ENCODE measurements around the gene CCDC183. TPM values are rescaled to one million over a fixed set of nuclear protein-coding genes. Genes with fewer than 3 reads are reported as not detected.

The CCDC183 gene
- polyA plus RNA-seq, 1 donor (not counting 4 experiments of a cell fraction or from before 2014, with no cell fraction given) = 0.03 TPM

DNA sequence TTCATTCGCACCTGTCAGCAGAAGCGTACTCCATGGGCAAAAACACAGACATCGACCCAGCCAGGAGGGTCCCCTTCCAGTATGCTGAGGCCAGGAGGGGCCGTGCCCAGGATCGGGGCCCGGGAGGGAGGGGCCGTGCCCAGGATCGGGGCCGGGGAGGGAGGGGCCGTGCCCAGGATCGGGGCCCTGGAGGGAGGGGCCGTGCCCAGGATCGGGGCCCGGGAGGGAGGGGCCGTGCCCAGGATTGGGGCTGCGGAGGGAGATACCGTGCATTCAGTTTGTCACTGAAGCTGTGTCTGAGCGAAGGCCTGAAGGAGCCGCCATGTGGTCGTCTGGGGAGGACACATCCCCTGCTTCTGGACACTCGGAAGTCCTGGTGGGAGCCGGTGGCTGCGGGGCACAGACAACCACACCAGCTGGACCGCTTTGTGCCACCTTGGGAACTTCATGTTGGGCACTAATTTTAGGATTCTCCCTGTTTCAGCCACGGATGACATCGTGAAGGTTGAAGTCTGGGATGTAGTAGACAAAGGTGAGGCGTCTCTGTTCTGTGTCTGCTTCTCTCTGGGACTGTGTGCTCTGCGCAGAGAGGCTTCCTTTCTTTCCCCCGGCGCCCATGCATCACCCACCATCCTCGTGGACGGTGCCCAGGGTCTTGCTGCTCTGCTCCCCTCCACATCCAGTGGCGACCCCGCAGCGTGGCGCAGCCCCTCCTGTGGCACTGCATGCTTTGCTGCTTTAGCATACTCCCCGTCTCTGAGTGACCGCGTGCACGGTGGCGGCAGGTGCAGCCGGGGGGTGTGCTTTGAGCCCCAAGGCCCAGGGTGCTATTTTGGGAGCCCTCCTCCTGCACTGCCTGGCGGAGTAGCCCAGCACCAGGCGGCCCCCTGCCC is 29.4 kb downstream of the CCDC183 start:
- no peaks in the 10 kb centered on the region for H3K4me1 ChIP-seq (ENCODE audit: control insufficient read depth, extremely low read depth, insufficient read depth, low read length)
- peaks cover 13% of the 10 kb centered on the region for H3K79me2 ChIP-seq (ENCODE audit: control insufficient read depth, insufficient read depth, low read length)
- H3K9ac ChIP-seq (ENCODE audit: control insufficient read depth, extremely low read depth, insufficient read depth, low read length) = no peak overlapping the region
- H2AFZ ChIP-seq (ENCODE audit: control insufficient read depth, low read length) = no peak overlapping the region
- TF ChIP-seq EZH2 (IDR thresholded peaks at IDR 0.05; ENCODE audit: low read length) = no peak
- TF ChIP-seq CTCF (optimal IDR thresholded peaks at IDR 0.05 in 1 of 3, IDR thresholded peaks at IDR 0.05 in 1 of 3, conservative IDR thresholded peaks at IDR 0.05 in 1 of 3; ENCODE audit: extremely low read depth in 1 of 3, insufficient read depth in 2 of 3, low read length in 3 of 3) = no peak
- H3K4me3 ChIP-seq (ENCODE audit: control insufficient read depth in 2 of 3, extremely low read depth in 1 of 3, insufficient read depth in 2 of 3, low read depth in 1 of 3, low read length in 3 of 3) = no peak overlapping the region
- no peak overlapping the region for H3K27ac ChIP-seq (ENCODE audit: control insufficient read depth, insufficient read depth, low read length)
- H3K4me2 ChIP-seq (ENCODE audit: control insufficient read depth, extremely low read depth, insufficient read depth, low read depth, low read length) = no peak overlapping the region
- dilution Hi-C loops (cut with MboI; ENCODE audit: extremely low pct_ligation_motif_present, low sequenced_read_pairs) = no loop called here
- H3K9me1 ChIP-seq (ENCODE audit: control insufficient read depth, extremely low read depth, insufficient read depth, low read length) = no peaks in the 10 kb centered on the region
- H3K27me3 ChIP-seq (ENCODE audit: control insufficient read depth, extremely low read depth, insufficient read depth, low read length) = no peaks in the 10 kb centered on the region
- FAIRE-seq = no peak
- H3K36me3 ChIP-seq (ENCODE audit: control insufficient read depth in 2 of 2, extremely low read depth in 1 of 2, insufficient read depth in 2 of 2, low read length in 2 of 2) = peaks cover 21 to 29% of the 10 kb centered on the region in 2 experiments
- no peaks in the 10 kb centered on the region for H4K20me1 ChIP-seq (ENCODE audit: control insufficient read depth, extremely low read depth, insufficient read depth, low read length)
- no peaks in the 10 kb centered on the region for H3K9me3 ChIP-seq (ENCODE audit: control insufficient read depth, low read depth, low read length)
- DNase-seq (ENCODE audit: low read depth, low spot score) = no peak

DNA sequence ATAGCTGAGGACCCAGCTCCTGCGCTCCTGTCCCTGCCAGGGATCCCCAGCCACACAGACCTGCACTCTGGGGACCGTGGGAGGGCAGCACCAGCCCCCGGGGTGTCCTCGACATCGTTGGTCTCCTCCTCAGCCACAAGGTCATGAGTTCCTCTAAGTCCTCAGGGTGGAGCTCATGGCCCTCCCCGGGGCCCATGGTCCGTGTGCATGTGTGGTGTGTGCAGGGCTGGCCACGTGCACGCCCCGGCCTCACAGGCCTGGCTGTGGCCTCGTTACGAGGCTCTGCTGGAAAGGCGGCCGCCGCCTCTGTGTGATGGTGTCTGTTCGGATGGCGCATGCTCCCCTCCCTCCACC is 30.0 kb downstream of the CCDC183 start:
- TF ChIP-seq EZH2 (IDR thresholded peaks at IDR 0.05; ENCODE audit: low read length) = no peak
- TF ChIP-seq CTCF (optimal IDR thresholded peaks at IDR 0.05 in 1 of 3, IDR thresholded peaks at IDR 0.05 in 1 of 3, conservative IDR thresholded peaks at IDR 0.05 in 1 of 3; ENCODE audit: extremely low read depth in 1 of 3, insufficient read depth in 2 of 3, low read length in 3 of 3) = no peak
- dilution Hi-C loops (cut with MboI; ENCODE audit: extremely low pct_ligation_motif_present, low sequenced_read_pairs) = no loop called here
- H3K4me3 ChIP-seq (ENCODE audit: control insufficient read depth in 2 of 3, extremely low read depth in 1 of 3, insufficient read depth in 2 of 3, low read depth in 1 of 3, low read length in 3 of 3) = no peak overlapping the region
- H3K9ac ChIP-seq (ENCODE audit: control insufficient read depth, extremely low read depth, insufficient read depth, low read length) = no peak overlapping the region
- DNase-seq (ENCODE audit: low read depth, low spot score) (no peak), FAIRE-seq (no peak)
- no peaks in the 10 kb centered on the region for H3K9me1 ChIP-seq (ENCODE audit: control insufficient read depth, extremely low read depth, insufficient read depth, low read length)
- no peaks in the 10 kb centered on the region for H3K9me3 ChIP-seq (ENCODE audit: control insufficient read depth, low read depth, low read length)
- H2AFZ ChIP-seq (ENCODE audit: control insufficient read depth, low read length) = no peak overlapping the region
- H3K79me2 ChIP-seq (ENCODE audit: control insufficient read depth, insufficient read depth, low read length) = peaks cover 7% of the 10 kb centered on the region
- H4K20me1 ChIP-seq (ENCODE audit: control insufficient read depth, extremely low read depth, insufficient read depth, low read length) = no peaks in the 10 kb centered on the region
- peaks cover 21 to 35% of the 10 kb centered on the region in 2 experiments for H3K36me3 ChIP-seq (ENCODE audit: control insufficient read depth in 2 of 2, extremely low read depth in 1 of 2, insufficient read depth in 2 of 2, low read length in 2 of 2)
- no peaks in the 10 kb centered on the region for H3K4me1 ChIP-seq (ENCODE audit: control insufficient read depth, extremely low read depth, insufficient read depth, low read length)
- no peak overlapping the region for H3K27ac ChIP-seq (ENCODE audit: control insufficient read depth, insufficient read depth, low read length)
- no peaks in the 10 kb centered on the region for H3K27me3 ChIP-seq (ENCODE audit: control insufficient read depth, extremely low read depth, insufficient read depth, low read length)
- H3K4me2 ChIP-seq (ENCODE audit: control insufficient read depth, extremely low read depth, insufficient read depth, low read depth, low read length) = no peak overlapping the region
